ENCODE measurements around the gene AKAP13. TPM values are rescaled to one million over a fixed set of nuclear protein-coding genes. Genes with fewer than 3 reads are reported as not detected.

The AKAP13 gene
- total RNA-seq, 1 experiment from 2014 or later = 54.5 TPM

DNA sequence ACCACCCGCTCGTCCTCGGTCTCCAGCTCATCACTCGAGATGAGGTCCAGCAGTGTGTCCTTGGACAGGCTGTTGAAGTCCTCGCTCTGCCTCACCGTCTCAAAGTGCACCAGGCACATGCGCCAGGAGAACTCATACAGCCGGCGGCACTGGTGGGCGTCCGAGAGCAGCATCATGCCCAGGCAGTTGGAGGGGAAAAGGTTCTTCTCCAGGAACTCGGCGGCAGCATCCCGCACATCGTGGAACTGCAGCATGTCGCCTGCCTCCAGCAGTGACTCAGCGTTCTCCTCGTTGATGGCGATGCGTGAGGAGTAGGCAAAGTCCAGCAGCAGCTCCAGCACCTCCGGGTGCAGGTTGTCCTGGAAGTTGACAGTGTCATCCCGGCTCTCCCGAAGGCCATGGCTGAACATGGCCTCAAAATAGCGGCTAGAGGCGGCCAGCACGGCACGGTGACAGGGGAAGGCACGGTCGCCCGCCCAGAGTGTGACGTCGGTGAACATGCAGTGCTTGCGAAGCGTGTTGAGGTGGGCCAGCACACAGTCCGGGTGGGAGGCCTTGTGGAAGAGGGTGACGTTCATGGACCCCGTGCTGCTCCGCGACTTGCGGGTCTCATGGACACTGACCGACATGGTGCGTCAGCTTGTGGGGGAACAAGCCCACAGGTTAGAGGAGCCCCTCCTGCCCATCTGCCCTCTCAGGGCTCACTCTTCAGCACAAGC lies 388.9 kb downstream of the AKAP13 start:
- Histone ChIP-seq H3K4me1 (ENCODE audit: insufficient read depth, low read length, poor library complexity, severe bottlenecking) (no peaks in the 10 kb centered on the region), H3K36me3 (ENCODE audit: insufficient read depth, low read length, poor library complexity, severe bottlenecking) (no peaks in the 10 kb centered on the region), H3K9me3 (ENCODE audit: low read depth, low read length, poor library complexity, severe bottlenecking) (no peaks in the 10 kb centered on the region), H3K27ac (ENCODE audit: low read depth, low read length, poor library complexity, severe bottlenecking) (no peak overlapping the region), H3K4me3 (ENCODE audit: low read depth, low read length, poor library complexity, severe bottlenecking) (no peak overlapping the region), H3K27me3 (replicated peaks; ENCODE audit: insufficient read depth, low read depth, low read length, poor library complexity) (no peaks in the 10 kb centered on the region)
- intact Hi-C loops (cut with micrococcal nuclease; ENCODE audit: unreplicated experiment) = no loop called here
- no peak for DNase-seq (ENCODE audit: low spot score)
- POLR2A ChIA-PET (ENCODE audit: low non-redundant PET) = no interaction called here
- CTCF ChIA-PET = no interaction called here
- BruUV-seq (replicated peaks) = no TSS peak
- TF ChIP-seq EZH2 (IDR thresholded peaks at IDR 0.05; ENCODE audit: borderline replicate concordance, low read depth, low read length, poor library complexity, severe bottlenecking) = no peak
- TF ChIP-seq, protein P1, sequence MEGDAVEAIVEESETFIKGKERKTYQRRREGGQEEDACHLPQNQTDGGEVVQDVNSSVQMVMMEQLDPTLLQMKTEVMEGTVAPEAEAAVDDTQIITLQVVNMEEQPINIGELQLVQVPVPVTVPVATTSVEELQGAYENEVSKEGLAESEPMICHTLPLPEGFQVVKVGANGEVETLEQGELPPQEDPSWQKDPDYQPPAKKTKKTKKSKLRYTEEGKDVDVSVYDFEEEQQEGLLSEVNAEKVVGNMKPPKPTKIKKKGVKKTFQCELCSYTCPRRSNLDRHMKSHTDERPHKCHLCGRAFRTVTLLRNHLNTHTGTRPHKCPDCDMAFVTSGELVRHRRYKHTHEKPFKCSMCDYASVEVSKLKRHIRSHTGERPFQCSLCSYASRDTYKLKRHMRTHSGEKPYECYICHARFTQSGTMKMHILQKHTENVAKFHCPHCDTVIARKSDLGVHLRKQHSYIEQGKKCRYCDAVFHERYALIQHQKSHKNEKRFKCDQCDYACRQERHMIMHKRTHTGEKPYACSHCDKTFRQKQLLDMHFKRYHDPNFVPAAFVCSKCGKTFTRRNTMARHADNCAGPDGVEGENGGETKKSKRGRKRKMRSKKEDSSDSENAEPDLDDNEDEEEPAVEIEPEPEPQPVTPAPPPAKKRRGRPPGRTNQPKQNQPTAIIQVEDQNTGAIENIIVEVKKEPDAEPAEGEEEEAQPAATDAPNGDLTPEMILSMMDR (conservative IDR thresholded peaks at IDR 0.05; ENCODE audit: low read depth, low read length) = no peak

DNA sequence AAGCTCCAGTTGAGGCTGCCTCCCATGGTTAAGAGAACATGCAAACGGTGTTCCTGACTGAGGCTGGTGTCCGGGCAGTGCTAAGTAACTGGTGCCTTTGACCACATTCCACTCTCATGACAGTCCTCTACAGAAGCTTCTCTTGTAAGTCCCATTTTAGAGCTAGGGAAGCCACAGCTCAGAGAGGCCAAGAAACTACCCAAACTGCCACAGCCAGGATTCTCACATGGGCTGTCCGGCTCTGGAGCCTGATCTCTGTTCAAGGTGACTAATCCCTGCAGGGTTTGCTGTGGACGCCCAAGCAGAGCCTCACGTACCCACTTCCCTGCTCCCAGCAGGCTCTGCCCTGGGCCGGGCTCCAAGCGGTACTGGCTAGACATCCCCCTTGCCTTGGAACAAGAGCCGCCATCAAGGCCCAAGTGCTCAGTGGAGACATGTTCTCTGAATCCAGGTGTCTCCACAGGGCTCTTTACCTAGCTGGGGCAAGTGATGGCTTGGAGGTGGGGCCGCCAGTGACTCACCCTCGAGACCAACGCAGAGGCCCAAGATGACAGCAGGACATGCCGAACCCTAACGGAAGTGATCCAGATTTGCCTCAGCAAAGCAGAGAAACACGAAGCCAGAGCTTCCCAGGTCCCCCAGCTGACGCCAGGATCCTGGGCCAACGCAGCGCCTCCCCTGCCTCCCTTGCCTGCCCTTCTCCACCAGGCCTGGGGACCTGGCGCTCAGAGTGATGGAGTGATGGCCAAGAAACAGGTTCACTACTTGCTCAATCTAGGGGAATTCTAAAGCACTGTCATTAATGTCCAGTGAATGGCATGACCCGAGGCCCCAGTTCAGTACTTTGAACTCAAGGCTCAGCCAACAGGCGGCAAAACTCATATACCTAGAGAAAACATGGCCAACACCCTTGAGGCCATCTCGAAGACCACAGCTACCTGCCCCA lies 390.0 kb downstream of the AKAP13 start:
- Histone ChIP-seq H3K27me3 (replicated peaks; ENCODE audit: insufficient read depth, low read depth, low read length, poor library complexity) (no peaks in the 10 kb centered on the region), H3K9me3 (ENCODE audit: low read depth, low read length, poor library complexity, severe bottlenecking) (no peaks in the 10 kb centered on the region), H3K36me3 (ENCODE audit: insufficient read depth, low read length, poor library complexity, severe bottlenecking) (no peaks in the 10 kb centered on the region), H3K4me1 (ENCODE audit: insufficient read depth, low read length, poor library complexity, severe bottlenecking) (no peaks in the 10 kb centered on the region), H3K4me3 (ENCODE audit: low read depth, low read length, poor library complexity, severe bottlenecking) (no peak overlapping the region), H3K27ac (ENCODE audit: low read depth, low read length, poor library complexity, severe bottlenecking) (no peak overlapping the region)
- BruUV-seq (replicated peaks) = no TSS peak
- intact Hi-C loops (cut with micrococcal nuclease; ENCODE audit: unreplicated experiment) = no loop called here
- TF ChIP-seq, protein P1 (conservative IDR thresholded peaks at IDR 0.05; ENCODE audit: low read depth, low read length) = no peak
- TF ChIP-seq EZH2 (IDR thresholded peaks at IDR 0.05; ENCODE audit: borderline replicate concordance, low read depth, low read length, poor library complexity, severe bottlenecking) = no peak
- no peak for DNase-seq (ENCODE audit: low spot score)
- CTCF ChIA-PET = no interaction called here
- POLR2A ChIA-PET (ENCODE audit: low non-redundant PET) = no interaction called here

DNA sequence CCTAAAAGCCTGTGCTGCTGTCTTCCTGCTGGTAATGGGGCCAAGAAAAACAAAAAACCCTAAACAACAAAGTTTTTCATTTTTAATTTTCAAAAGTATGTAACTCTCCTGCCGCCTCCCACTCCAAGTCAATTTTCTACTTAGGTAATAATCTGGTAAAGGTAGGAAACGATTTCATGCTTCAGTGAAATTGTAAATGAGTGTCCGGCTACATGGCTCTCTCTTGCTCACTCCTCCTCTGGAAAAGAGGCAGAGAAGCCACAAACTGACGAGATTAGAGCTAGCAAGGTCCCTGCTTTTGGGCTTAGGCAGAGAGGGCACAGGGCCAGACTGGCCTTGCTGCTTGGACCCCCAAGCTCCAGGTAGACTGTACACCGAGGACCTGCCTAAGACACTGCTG lies 390.9 kb downstream of the AKAP13 start:
- ChIA-PET POLR2A (ENCODE audit: low non-redundant PET) (no interaction called here), CTCF (no interaction called here)
- no TSS peak for BruUV-seq (replicated peaks)
- no peak for DNase-seq (ENCODE audit: low spot score)
- no peaks in the 10 kb centered on the region for H3K36me3 ChIP-seq (ENCODE audit: insufficient read depth, low read length, poor library complexity, severe bottlenecking)
- H3K27me3 ChIP-seq (replicated peaks; ENCODE audit: insufficient read depth, low read depth, low read length, poor library complexity) = no peaks in the 10 kb centered on the region
- TF ChIP-seq, protein P1 (conservative IDR thresholded peaks at IDR 0.05; ENCODE audit: low read depth, low read length) = no peak
- no peak for TF ChIP-seq EZH2 (IDR thresholded peaks at IDR 0.05; ENCODE audit: borderline replicate concordance, low read depth, low read length, poor library complexity, severe bottlenecking)
- H3K27ac ChIP-seq (ENCODE audit: low read depth, low read length, poor library complexity, severe bottlenecking) = no peak overlapping the region
- H3K4me3 ChIP-seq (ENCODE audit: low read depth, low read length, poor library complexity, severe bottlenecking) = no peak overlapping the region
- H3K4me1 ChIP-seq (ENCODE audit: insufficient read depth, low read length, poor library complexity, severe bottlenecking) = no peaks in the 10 kb centered on the region
- intact Hi-C loops (cut with micrococcal nuclease; ENCODE audit: unreplicated experiment) = no loop called here
- H3K9me3 ChIP-seq (ENCODE audit: low read depth, low read length, poor library complexity, severe bottlenecking) = no peaks in the 10 kb centered on the region

All from A673 (cell line).